Measurements from ENCODE around the gene LIMCH1.

LIMCH1 gene

DNA sequence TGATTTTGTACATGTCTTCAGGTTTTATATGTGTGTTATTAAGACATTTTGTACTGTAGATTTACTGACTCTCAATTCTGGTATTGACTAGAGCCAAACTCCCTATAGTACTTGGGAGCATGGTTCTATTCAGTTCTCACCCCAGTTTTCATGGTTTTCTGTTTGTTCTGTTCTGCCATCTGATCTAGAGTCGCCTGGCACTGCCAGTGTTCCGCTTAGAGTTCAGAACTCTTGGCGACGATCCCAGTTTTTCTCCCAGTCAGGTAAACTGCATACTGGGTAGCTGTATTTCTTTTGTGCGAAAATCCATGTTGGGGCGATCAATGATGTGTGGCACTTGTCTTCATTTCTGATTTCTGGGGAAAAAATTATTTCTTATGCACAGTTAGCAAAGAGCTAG, 132.6 kb downstream of the LIMCH1 start:
- TF ChIP-seq POLR2A (IDR thresholded peaks at IDR 0.05; ENCODE audit: low read depth, low read length) (no peak), POLR2AphosphoS5 (IDR thresholded peaks at IDR 0.05; ENCODE audit: low read depth, low read length) (no peak), PAX5 (IDR thresholded peaks at IDR 0.05; ENCODE audit: insufficient read depth, low read length, severe bottlenecking) (no peak), TAF1 (IDR thresholded peaks at IDR 0.05; ENCODE audit: low read depth, low read length) (no peak), POU2F2 (IDR thresholded peaks at IDR 0.05; ENCODE audit: low read depth, low read length) (no peak), SPI1 (IDR thresholded peaks at IDR 0.05; ENCODE audit: low read depth, low read length) (no peak)
- FAIRE-seq (no peak), DNase-seq (ENCODE audit: insufficient read length, low spot score) (no peak)

DNA sequence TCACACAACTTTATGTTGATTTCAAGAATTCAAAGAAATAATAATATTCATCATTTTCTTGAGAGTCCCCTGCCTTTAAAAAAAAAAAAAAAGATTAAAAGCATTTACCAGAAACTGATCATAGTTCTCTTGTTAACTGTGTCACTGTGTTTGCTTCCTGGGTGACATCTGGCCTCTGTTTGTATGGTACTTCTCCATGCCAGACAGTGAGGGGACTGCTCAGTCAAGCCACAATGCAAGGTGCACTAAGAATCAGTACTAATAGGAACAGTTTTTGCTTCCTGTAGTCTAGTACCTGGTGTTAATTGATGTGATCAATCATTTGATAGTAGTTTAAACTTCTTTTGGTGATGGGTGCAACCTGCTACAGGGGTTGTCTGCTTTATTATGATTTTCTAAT, 133.0 kb downstream of the LIMCH1 start:
- FAIRE-seq (no peak), DNase-seq (ENCODE audit: insufficient read length, low spot score) (no peak)
- TF ChIP-seq POLR2A (IDR thresholded peaks at IDR 0.05; ENCODE audit: low read depth, low read length) (no peak), SPI1 (IDR thresholded peaks at IDR 0.05; ENCODE audit: low read depth, low read length) (no peak), PAX5 (IDR thresholded peaks at IDR 0.05; ENCODE audit: insufficient read depth, low read length, severe bottlenecking) (no peak), TAF1 (IDR thresholded peaks at IDR 0.05; ENCODE audit: low read depth, low read length) (no peak), POU2F2 (IDR thresholded peaks at IDR 0.05; ENCODE audit: low read depth, low read length) (no peak), POLR2AphosphoS5 (IDR thresholded peaks at IDR 0.05; ENCODE audit: low read depth, low read length) (no peak)

DNA sequence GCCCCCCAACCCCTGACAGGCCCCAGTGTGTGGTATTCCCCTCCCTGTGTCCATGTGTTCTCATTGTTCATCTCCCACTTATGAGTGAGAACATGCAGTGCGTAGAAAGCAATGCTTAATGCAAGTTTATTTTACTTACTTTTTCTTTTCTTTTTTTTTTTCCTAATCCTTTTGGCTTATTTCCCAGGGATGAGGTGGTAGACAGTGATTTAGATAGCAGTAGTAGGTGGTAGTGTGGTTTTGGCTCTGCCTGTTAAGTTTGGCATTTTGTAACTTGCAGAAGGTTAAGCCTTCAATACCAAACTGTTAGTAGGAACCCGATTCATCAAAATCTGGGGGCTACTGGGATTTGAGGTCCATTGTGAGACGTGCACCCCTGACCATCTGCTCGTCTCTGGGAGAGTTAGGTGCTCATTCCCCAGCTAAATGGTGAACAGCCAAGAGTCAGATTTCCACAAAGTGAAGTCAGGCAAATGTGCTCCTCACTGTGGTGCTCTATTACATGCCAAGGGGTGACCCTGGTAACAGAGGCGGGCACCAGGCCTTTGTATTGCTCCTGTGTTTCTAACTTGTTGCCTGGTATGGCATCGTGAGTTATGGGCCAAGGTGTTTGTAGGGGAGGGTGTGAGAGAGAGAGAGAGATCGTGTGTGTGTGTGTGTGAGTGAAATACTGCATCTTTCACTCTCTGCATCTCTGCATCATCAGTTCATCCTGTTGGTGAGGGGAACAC, 140.3 kb downstream of the LIMCH1 start:
- DNase-seq (ENCODE audit: insufficient read length, low spot score) (no peak), FAIRE-seq (no peak)
- TF ChIP-seq SPI1 (IDR thresholded peaks at IDR 0.05; ENCODE audit: low read depth, low read length): no peak
- no peak for TF ChIP-seq POU2F2 (IDR thresholded peaks at IDR 0.05; ENCODE audit: low read depth, low read length)
- TF ChIP-seq POLR2A (IDR thresholded peaks at IDR 0.05; ENCODE audit: low read depth, low read length): no peak
- TF ChIP-seq POLR2AphosphoS5 (IDR thresholded peaks at IDR 0.05; ENCODE audit: low read depth, low read length): no peak
- no peak for TF ChIP-seq PAX5 (IDR thresholded peaks at IDR 0.05; ENCODE audit: insufficient read depth, low read length, severe bottlenecking)
- TF ChIP-seq TAF1 (IDR thresholded peaks at IDR 0.05; ENCODE audit: low read depth, low read length): no peak

DNA sequence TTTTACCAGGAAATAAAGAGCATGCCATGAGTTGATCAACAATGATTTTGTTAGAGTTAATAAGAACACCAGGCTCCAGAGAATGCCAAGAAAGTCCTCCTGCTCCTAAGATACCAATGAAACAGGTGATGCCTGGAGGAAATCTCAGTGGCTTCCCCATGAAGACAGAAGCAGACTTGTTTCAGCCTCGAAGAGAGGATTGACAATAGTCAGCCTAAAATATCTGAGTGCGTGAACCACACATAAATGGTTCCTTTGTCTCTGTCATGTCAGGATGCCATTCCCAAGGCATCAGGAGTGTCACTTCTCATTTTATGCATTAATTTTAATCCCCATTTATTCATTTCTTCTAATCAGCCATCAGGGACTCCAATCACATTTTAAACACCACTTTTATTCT, 141.0 kb downstream of the LIMCH1 start:
- DNase-seq (ENCODE audit: insufficient read length, low spot score) (no peak), FAIRE-seq (no peak)
- TF ChIP-seq POU2F2 (IDR thresholded peaks at IDR 0.05; ENCODE audit: low read depth, low read length): no peak
- TF ChIP-seq PAX5 (IDR thresholded peaks at IDR 0.05; ENCODE audit: insufficient read depth, low read length, severe bottlenecking): no peak
- no peak for TF ChIP-seq POLR2AphosphoS5 (IDR thresholded peaks at IDR 0.05; ENCODE audit: low read depth, low read length)
- TF ChIP-seq SPI1 (IDR thresholded peaks at IDR 0.05; ENCODE audit: low read depth, low read length): no peak
- no peak for TF ChIP-seq TAF1 (IDR thresholded peaks at IDR 0.05; ENCODE audit: low read depth, low read length)
- no peak for TF ChIP-seq POLR2A (IDR thresholded peaks at IDR 0.05; ENCODE audit: low read depth, low read length)

DNA sequence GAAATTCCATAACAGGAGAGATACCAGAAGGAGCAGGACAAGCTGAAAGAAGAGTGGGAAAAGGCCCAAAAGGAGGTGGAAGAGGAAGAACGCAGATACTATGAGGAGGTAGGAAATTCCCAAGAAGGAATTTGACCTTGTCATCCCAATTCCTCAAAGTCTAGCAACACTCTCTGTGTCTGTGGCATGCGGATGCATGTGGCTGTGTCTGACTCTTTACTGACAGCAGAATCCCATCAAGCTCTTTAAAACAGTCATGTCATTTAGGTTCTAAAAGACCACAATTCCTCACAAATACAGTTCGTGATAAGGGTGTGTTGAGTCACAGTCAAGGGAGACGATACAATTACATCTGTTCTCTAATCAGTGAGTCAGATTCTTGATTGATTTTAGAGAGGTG, 142.0 kb downstream of the LIMCH1 start:
- FAIRE-seq: no peak
- TF ChIP-seq POLR2A (IDR thresholded peaks at IDR 0.05; ENCODE audit: low read depth, low read length): no peak
- TF ChIP-seq SPI1 (IDR thresholded peaks at IDR 0.05; ENCODE audit: low read depth, low read length): no peak
- no peak for TF ChIP-seq POLR2AphosphoS5 (IDR thresholded peaks at IDR 0.05; ENCODE audit: low read depth, low read length)
- TF ChIP-seq TAF1 (IDR thresholded peaks at IDR 0.05; ENCODE audit: low read depth, low read length): no peak
- no peak for TF ChIP-seq PAX5 (IDR thresholded peaks at IDR 0.05; ENCODE audit: insufficient read depth, low read length, severe bottlenecking)
- TF ChIP-seq POU2F2 (IDR thresholded peaks at IDR 0.05; ENCODE audit: low read depth, low read length): no peak
- DNase-seq (ENCODE audit: insufficient read length, low spot score): no peak

DNA sequence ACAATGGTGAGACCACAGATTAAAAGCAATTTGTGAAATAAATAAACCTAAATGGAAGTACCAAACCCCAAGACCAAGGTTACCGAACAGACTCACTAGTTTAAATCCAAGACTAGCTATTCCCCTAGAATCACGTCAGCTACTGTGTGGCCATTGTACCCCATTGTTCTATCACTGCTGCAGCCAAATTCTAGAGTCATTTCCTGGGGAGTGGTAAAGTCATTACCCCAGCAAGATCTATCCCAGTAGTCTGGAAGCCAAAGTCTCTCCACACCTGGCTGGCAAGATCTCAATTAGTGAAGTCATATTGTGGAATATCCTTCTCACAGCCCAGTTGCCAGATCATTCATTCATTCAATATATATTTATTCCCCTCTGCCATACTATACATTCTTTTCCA, 143.1 kb downstream of the LIMCH1 start:
- no peak for TF ChIP-seq SPI1 (IDR thresholded peaks at IDR 0.05; ENCODE audit: low read depth, low read length)

DNA sequence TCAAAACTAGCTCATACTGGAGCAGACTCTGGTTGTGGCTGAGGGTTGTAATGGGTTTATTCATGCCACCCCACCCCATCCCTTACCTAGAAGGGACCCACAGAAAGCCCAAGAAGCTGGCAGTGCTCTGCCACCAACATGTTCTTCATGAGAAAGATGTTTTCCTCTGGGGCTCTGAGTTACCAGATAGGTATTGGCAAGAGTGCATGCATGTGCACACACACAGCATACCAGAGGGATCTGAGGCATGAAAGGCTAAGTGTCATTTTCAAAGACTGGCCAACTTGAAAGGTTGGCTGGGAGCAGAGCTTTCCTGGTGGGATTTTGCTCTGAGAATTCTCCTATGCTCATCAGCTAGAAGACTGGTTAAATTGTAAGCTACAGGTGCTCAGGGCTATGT, 145.4 kb downstream of the LIMCH1 start:
- FAIRE-seq (no peak), DNase-seq (ENCODE audit: insufficient read length, low spot score) (no peak)
- TF ChIP-seq SPI1 (IDR thresholded peaks at IDR 0.05; ENCODE audit: low read depth, low read length) (no peak), POLR2A (IDR thresholded peaks at IDR 0.05; ENCODE audit: low read depth, low read length) (no peak), PAX5 (IDR thresholded peaks at IDR 0.05; ENCODE audit: insufficient read depth, low read length, severe bottlenecking) (no peak), POU2F2 (IDR thresholded peaks at IDR 0.05; ENCODE audit: low read depth, low read length) (no peak), TAF1 (IDR thresholded peaks at IDR 0.05; ENCODE audit: low read depth, low read length) (no peak), POLR2AphosphoS5 (IDR thresholded peaks at IDR 0.05; ENCODE audit: low read depth, low read length) (no peak)

More for the DNA sequence above, 143.1 kb downstream of the LIMCH1 start:
- FAIRE-seq: no peak
- no peak for DNase-seq (ENCODE audit: insufficient read length, low spot score)

DNA sequence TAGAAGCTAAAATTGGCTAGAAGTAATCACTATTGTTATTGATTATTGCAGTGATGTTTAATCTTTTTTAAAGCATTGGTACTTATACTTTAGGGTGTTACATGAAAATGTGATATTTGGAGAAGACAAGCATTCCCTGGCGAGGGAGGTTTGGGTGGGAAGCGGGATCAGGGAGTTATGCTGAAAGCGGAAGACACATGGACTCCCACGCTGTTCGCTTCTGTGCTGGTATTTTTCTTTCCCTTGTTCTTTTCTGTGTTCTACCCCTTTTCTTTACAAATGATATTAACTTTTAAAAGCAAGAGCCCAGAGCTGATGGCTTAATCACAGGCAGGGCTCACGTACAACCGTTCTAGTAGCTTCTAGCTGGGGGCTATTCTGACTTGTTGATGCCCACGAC, 148.9 kb downstream of the LIMCH1 start:
- TF ChIP-seq TAF1 (IDR thresholded peaks at IDR 0.05; ENCODE audit: low read depth, low read length) (no peak), POU2F2 (IDR thresholded peaks at IDR 0.05; ENCODE audit: low read depth, low read length) (no peak), POLR2AphosphoS5 (IDR thresholded peaks at IDR 0.05; ENCODE audit: low read depth, low read length) (no peak), POLR2A (IDR thresholded peaks at IDR 0.05; ENCODE audit: low read depth, low read length) (no peak), PAX5 (IDR thresholded peaks at IDR 0.05; ENCODE audit: insufficient read depth, low read length, severe bottlenecking) (no peak), SPI1 (IDR thresholded peaks at IDR 0.05; ENCODE audit: low read depth, low read length) (no peak)
- DNase-seq (ENCODE audit: insufficient read length, low spot score) (no peak), FAIRE-seq (no peak)

DNA sequence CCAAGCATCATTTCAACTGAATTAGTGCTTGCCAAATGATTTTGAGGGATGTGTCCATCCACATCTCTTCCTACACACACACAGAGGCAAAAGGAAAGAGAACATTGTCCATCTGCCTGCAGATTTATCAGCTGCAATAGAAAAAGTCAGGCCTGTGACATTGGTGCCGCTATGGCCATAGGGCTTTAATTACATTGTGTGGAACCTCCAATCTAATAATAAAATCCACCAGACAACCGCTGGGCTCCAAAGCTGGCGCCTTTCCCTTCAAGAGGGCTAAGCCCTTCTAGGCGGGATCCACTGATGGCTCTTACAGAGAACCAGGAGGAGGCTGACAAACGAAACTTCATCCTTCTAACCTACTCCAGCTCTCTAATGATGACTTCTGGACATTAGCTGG, 150.0 kb downstream of the LIMCH1 start:
- FAIRE-seq (no peak), DNase-seq (ENCODE audit: insufficient read length, low spot score) (no peak)

More for the DNA sequence above, 150.0 kb downstream of the LIMCH1 start:
- TF ChIP-seq POU2F2 (IDR thresholded peaks at IDR 0.05; ENCODE audit: low read depth, low read length) (no peak), TAF1 (IDR thresholded peaks at IDR 0.05; ENCODE audit: low read depth, low read length) (no peak), POLR2AphosphoS5 (IDR thresholded peaks at IDR 0.05; ENCODE audit: low read depth, low read length) (no peak), POLR2A (IDR thresholded peaks at IDR 0.05; ENCODE audit: low read depth, low read length) (no peak), SPI1 (IDR thresholded peaks at IDR 0.05; ENCODE audit: low read depth, low read length) (no peak), PAX5 (IDR thresholded peaks at IDR 0.05; ENCODE audit: insufficient read depth, low read length, severe bottlenecking) (no peak)

All from GM12891 (cell line).